HG03060 (cell line): ENCODE data around the gene RAB19.
"Not testable (repeated sequence)": the region's sequence is repeated elsewhere in the genome, so short reads cannot be mapped to it uniquely, and the experiment has no call there.

ENCODE experiments used
- ATAC-seq: cut with Tn5 transposase; IDR thresholded peaks from one replicate; pipeline ENCODE4 v1.9.1; 2021; ENCODE audit warnings: low read depth, moderate number of reproducible peaks; ENCODE audit not compliant: unreplicated experiment

The RAB19 gene

GRCh38 chr7:140451716-140452115, 47.9 kb downstream of the RAB19 start:
- no peak for ATAC-seq

- ATAC-seq = no peak
Measured at GRCh38 chr7:140453273-140453672, 49.4 kb downstream of the RAB19 start.

DNA sequence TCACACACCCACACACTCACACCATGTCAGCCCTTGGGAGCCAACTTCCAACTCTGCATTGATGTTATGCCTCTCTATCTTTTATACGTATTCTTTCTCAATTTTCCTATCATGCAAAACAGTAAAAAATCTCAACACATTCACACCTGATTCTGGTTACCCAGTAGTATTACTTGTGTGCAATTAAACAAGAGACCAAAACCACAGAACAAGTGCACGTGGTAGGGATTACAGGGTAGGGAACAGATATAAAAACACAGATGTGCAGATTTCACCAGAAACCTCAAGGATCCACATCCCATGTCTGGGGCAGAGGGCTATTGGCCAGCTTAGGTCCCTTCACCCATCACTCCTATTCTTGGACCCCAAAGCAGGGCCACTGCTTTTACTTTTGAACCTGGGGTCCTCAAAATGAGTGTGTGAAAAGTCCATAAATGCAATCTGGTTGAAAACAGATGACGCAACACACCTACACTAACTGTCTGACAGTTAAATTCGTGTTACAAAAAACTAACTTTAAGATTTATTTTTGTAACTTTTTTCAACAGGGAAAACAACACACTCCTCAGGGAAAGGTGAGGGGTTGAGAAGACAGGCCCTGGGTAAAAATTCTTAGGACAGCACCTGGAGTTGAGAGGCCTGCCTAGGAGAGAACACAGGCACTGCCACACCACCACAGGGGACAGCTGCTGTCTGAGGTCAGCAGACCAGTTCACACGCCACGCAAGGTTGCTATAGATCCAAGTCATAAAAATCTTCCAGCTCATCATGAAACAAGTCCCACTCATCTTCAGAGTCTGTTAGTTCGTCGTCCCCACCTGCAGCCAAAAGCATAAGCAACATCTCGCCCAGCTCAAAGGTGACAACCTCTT, 50.2 kb downstream of the RAB19 start:
- not testable (repeated sequence) for ATAC-seq

DNA sequence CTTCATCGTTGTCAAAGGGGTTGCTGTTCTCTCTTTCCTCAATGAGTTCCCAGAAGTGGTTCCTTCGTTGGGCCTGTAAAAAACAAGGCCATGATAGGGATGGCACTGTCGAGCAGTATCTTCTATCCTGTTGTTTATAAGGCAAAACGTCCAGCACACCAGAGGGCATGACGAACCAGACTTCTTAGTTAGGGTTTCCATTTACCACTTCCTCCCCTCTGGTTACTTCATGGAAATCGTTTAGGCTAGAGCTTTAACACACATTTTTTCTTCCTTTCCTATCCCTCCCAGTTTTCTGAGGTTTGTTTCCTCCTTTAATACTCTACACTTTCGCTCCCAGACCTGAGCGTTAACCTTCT, 50.8 kb downstream of the RAB19 start:
- no peak for ATAC-seq

DNA sequence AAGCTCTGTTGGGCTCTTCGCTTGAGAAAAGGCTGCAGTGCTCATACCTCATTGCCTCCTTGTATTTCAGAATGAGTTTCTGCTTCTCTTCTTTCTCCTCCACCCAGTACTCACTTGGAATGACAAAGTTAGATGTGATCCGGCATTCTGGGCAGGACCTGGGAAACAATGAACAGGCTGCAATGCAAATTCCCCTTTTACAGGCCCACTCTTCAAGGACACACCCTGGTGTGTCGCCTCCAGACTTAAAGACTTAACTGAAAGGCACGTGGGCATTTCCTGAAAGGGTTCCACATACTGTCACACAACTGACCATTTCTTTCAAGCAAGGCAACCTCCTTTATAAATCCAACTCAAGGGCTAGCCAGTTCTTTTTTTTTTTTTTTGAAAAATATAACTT, 51.9 kb downstream of the RAB19 start:
- no peak for ATAC-seq

DNA sequence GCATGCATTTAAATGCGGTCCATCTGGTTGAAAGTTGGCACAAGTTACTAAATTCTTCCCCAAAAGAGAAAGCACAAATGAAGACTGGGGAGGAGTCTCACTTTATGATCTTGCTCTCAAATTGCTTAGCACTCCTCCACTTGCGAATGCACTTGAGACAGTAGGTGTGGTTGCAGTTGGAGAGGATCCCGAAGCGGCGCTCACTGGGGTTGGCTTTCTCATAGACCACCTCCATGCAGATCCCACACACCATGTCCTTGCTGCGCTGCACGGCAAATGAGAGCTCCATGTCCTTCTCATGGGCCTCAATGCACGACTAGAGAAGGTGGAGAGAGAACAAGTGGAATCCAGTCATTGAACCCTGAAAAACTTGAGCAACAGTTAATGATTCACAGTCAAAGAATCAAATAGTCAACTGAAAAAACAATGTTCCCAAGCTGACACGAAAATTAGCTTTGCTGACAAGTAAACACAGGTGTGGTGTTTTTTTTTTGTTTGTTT, 52.7 kb downstream of the RAB19 start:
- no peak for ATAC-seq

DNA sequence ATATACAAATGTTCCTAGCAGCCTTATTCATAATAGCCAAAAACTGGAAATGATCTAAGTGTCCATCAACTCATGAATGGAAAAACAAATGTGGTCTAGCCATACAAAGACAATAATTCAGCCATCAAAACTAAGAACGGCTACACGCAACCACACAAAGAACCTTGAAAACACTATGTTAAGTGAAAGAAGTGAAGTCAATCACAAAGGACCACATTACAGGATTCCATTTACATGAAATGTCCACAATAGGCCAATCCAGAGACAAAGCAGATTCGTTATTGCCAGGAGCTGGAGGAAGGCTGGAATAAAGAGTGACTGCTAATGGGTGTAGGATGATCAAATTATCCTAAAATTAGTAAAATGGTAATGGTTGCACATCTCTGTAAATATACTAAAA, 54.3 kb downstream of the RAB19 start:
- ATAC-seq = no peak

GRCh38 chr7:140458916-140459315, 55.1 kb downstream of the RAB19 start:
- no peak for ATAC-seq

- ATAC-seq = no peak
Measured at GRCh38 chr7:140463111-140463510, 59.3 kb downstream of the RAB19 start.

GRCh38 chr7:140475747-140476333, 72.0 kb downstream of the RAB19 start:
- no peak for ATAC-seq

- no peak for ATAC-seq
Measured at GRCh38 chr7:140476698-140477261, 72.9 kb downstream of the RAB19 start.
